Panc1 (cell line): ENCODE results near the gene CIAO2B. TPM values are rescaled to one million over a fixed set of nuclear protein-coding genes. Genes with fewer than 3 reads are reported as not detected.

Experiments
- ATAC-seq: fragments of 200-7000 bp; cut with Tn5 transposase; 2 replicates; pipeline ENCODE4 v1.9.1; 2020; ENCODE audit warnings: mild to moderate bottlenecking, moderate library complexity
- BruUV-seq: library from RNA; stranded (reverse); fragments of 400-500 nt; replicated peaks from 2 replicates; lab custom pipeline; 2021; lab: Mats Ljungman, UMichigan
- CTCF ChIA-PET: fragments of 300-600 bp; sonication (Branson Sonifier 250); formaldehyde crosslinking; loops from one replicate; lab custom pipeline; 2022; ENCODE audit warnings: antibody characterized with exemption; lab: Charles Lee
- POLR2A ChIA-PET: fragments of 300-600 bp; sonication (Branson Sonifier 250); formaldehyde crosslinking; loops from one replicate; lab custom pipeline; 2022; ENCODE audit warnings: antibody characterized with exemption; lab: Charles Lee
- DNase-seq: peaks from one replicate; pipeline ENCODE4 v3.0.0-alpha.2; 2010; ENCODE audit warnings: low read depth, low spot score
- H3K27ac ChIP-seq: 2 replicates; pipeline ENCODE4 v1.5.1; 2011; ENCODE audit warnings: mild to moderate bottlenecking, low read length, inconsistent platforms
- H3K27me3 ChIP-seq: fragments of 200-500 bp; sonication (Bioruptor generic); 2 replicates; pipeline ENCODE4 v1.6.0; 2014; ENCODE audit warnings: low read length, inconsistent platforms; ENCODE audit not compliant: control insufficient read depth, insufficient read depth
- H3K36me3 ChIP-seq: fragments of 200-500 bp; sonication (Bioruptor generic); 2 replicates; pipeline ENCODE4 v1.5.1; 2014; ENCODE audit warnings: inconsistent platforms, mild to moderate bottlenecking, low read length, moderate library complexity; ENCODE audit not compliant: control insufficient read depth, insufficient read depth
- H3K4me1 ChIP-seq: 2 replicates; pipeline ENCODE4 v1.5.1; 2011; ENCODE audit warnings: inconsistent platforms, mild to moderate bottlenecking, low read length, moderate library complexity; ENCODE audit not compliant: control insufficient read depth, insufficient read depth
- H3K4me3 ChIP-seq, 2 experiments: 2 replicates each; pipeline ENCODE4 v1.5.1; 2011 to 2012; ENCODE audit warnings: low read depth in 2 of 2, low read length in 2 of 2, mild to moderate bottlenecking in 2 of 2, inconsistent platforms in 1 of 2, moderate library complexity in 1 of 2
- H3K9me3 ChIP-seq: fragments of 200-500 bp; sonication (Bioruptor generic); 2 replicates; pipeline ENCODE4 v1.5.1; 2014; ENCODE audit warnings: low read depth, mild to moderate bottlenecking, inconsistent platforms, low read length, moderate library complexity; ENCODE audit not compliant: control insufficient read depth, insufficient read depth
- CTCF ChIP-seq: fragments of 450-650 bp; IDR thresholded peaks from 2 replicates; pipeline ENCODE4 v1.5.1; 2017; ENCODE audit warnings: mild to moderate bottlenecking
- POLR2AphosphoS5 ChIP-seq: IDR thresholded peaks from 2 replicates; pipeline ENCODE4 v1.6.1; 2012; ENCODE audit warnings: mild to moderate bottlenecking, low read depth, low read length, moderate library complexity
- REST ChIP-seq, 2 experiments: IDR thresholded peaks; 2 replicates each; pipeline ENCODE4 v1.6.1; 2011 to 2012; ENCODE audit warnings: low read depth in 2 of 2, control low read depth in 1 of 2, low read length in 1 of 2, mild to moderate bottlenecking in 1 of 2, moderate library complexity in 1 of 2; ENCODE audit not compliant: insufficient read depth in 1 of 2
- SIN3A ChIP-seq: IDR thresholded peaks from 2 replicates; pipeline ENCODE4 v1.6.1; 2012; ENCODE audit warnings: low read depth, mild to moderate bottlenecking, low read length, moderate library complexity, borderline replicate concordance; ENCODE audit not compliant: insufficient read depth
- TCF7L2 ChIP-seq: IDR thresholded peaks from 2 replicates; pipeline ENCODE4 v1.6.1; 2011; ENCODE audit warnings: mild to moderate bottlenecking, low read depth, low read length, inconsistent platforms
- in situ Hi-C: cut with HindIII; loops from 2 replicates; pipeline ENCODE4 v1.10.0; 2016; ENCODE audit warnings: low sequenced_read_pairs, low pct_unique_long_range_greater_than_20kb
- intact Hi-C: fragments of 100-400 bp; cut with micrococcal nuclease; formaldehyde crosslinking; loops from one replicate; pipeline ENCODE4 v1.10.0; 2022; ENCODE audit not compliant: unreplicated experiment
- total RNA-seq: library from RNA; stranded (reverse); gene quantifications from one replicate; pipeline ENCODE4 v1.2.1, GENCODE V29; 2021; ENCODE audit not compliant: unreplicated experiment

CIAO2B gene
- total RNA-seq, 1 experiment from 2014 or later = 96.6 TPM

DNA sequence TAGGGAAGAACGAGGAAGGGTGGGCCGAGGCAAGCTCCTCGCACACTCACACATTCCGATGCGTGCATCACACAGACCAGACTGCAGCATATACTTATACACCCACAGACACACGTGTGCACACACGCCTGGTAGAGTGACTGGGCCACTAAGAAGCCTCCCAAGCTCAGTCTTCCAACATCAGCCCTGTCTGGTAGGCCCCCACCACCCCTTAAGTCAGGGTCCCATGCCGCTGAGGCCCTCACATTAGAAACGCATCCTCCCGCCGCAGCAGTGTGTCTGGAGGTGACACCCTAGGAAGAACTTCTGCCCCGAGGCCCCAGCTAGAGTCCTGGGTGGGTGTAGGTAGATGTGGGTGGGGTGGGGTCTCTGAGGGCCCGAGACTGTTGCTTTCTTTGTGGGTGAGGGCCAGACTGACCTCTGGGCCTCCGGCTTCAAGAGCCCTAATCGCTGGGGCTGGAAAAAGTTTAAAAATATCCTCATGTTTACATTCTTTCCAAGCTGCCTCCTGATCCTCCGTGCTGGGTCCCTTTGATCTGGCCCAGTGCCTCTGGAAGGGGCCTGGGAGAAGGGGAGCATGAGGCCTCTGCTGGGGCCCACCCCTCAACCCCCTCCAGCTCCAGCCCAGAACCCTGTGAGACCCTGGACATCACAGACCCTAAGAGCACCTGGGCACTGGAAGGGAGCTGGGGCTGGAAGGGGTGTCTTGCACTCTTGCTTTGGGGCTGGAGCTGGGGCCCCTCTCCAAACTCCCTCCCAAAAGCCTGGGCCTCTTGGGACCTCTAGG, 29.2 kb downstream of the CIAO2B start:
- no peaks in the 10 kb centered on the region for H3K9me3 ChIP-seq
- peaks cover 2% of the 10 kb centered on the region for H3K4me1 ChIP-seq
- no TSS peak for BruUV-seq
- H3K27ac ChIP-seq = no peak overlapping the region
- in situ Hi-C loops = no loop called here
- TF ChIP-seq REST (IDR thresholded peaks at IDR 0.05; ENCODE audit: insufficient read depth in 1 of 2, low read depth in 2 of 2, low read length in 1 of 2) (no peak), TCF7L2 (no peak), SIN3A (no peak), CTCF (no peak), POLR2AphosphoS5 (no peak)
- ChIA-PET POLR2A (no interaction called here), CTCF (interaction anchor here (0.7 kb wide), 1 partner anchor 21 kb away, joined by 4 read pairs; no protein-coding TSS in a partner anchor)
- no peaks in the 10 kb centered on the region for H3K36me3 ChIP-seq
- intact Hi-C loops = no loop called here
- H3K27me3 ChIP-seq = no peaks in the 10 kb centered on the region
- no peak overlapping the region for H3K4me3 ChIP-seq
- ATAC-seq (no peak), DNase-seq (no peak)

- intact Hi-C loops = no loop called here
- no peak overlapping the region for H3K4me3 ChIP-seq
- ChIA-PET CTCF (interaction anchor here (0.6 to 0.7 kb wide), 2 partner anchors 22 to 36 kb away, joined by 3 to 4 read pairs; no protein-coding TSS in a partner anchor), POLR2A (no interaction called here)
- in situ Hi-C loops = no loop called here
- peaks cover 8% of the 10 kb centered on the region for H3K4me1 ChIP-seq
- no TSS peak for BruUV-seq
- H3K27me3 ChIP-seq = no peaks in the 10 kb centered on the region
- TF ChIP-seq POLR2AphosphoS5 (no peak), REST (IDR thresholded peaks at IDR 0.05; ENCODE audit: insufficient read depth in 1 of 2, low read depth in 2 of 2, low read length in 1 of 2) (no peak), CTCF (no peak), SIN3A (no peak), TCF7L2 (no peak)
- H3K9me3 ChIP-seq = no peaks in the 10 kb centered on the region
- no peaks in the 10 kb centered on the region for H3K36me3 ChIP-seq
- DNase-seq = no peak
- ATAC-seq = no peak
- H3K27ac ChIP-seq = no peak overlapping the region
These were observed 29.8 kb downstream of the CIAO2B start for GRCh38 chr16:66904428-66904845.
